T47D (cell line): Measurements from ENCODE around the gene SNRNP27.
A peak's percentile ranks its signal among the peaks of the same experiment; 100 is the strongest.

Source experiments
- DNase-seq, 2 experiments: peaks; one replicate each; pipeline versions ENCODE4 v3.0.0 to v3.0.0-alpha.2; 2011 to 2012; ENCODE audit warnings: low read depth in 1 of 2, low spot score in 1 of 2
- JUND ChIP-seq: IDR thresholded peaks from 2 replicates; pipeline ENCODE4 v1.6.1; 2012; ENCODE audit warnings: low read depth
- in situ Hi-C: cut with HindIII; loops from 2 replicates; pipeline ENCODE4 v1.10.0; 2016; ENCODE audit warnings: low sequenced_read_pairs, low pct_unique_long_range_greater_than_20kb

The SNRNP27 gene

DNA sequence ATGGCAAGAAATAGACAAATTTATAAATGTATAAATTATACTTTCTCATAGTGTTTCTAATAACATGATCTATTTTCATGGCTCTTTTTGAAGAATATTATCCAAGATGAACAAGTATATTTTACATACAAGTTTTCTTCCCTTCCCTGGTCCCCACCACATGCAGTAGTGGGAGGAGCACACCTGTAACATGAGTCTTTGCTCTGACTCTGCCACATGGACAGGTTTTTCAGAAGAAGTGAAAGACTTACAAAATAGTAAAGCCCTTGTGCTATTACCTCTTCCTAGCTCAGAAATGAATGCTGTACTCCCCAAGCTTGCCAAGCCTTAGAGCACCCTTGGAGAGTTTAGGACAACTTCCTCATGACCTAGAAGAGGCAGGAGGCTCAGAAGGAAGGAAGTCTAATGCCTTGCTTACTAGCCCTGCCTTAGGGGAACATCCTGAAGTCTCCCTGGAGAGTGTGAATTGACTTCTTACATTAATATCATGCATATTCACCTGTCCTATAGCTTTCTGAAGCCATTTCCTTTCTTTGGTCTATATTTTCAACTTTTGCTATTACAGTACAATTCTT lies 39.6 kb downstream of the SNRNP27 start:
- DNase-seq = no peak
- in situ Hi-C loops = no loop called here
- TF ChIP-seq JUND = no peak

DNA sequence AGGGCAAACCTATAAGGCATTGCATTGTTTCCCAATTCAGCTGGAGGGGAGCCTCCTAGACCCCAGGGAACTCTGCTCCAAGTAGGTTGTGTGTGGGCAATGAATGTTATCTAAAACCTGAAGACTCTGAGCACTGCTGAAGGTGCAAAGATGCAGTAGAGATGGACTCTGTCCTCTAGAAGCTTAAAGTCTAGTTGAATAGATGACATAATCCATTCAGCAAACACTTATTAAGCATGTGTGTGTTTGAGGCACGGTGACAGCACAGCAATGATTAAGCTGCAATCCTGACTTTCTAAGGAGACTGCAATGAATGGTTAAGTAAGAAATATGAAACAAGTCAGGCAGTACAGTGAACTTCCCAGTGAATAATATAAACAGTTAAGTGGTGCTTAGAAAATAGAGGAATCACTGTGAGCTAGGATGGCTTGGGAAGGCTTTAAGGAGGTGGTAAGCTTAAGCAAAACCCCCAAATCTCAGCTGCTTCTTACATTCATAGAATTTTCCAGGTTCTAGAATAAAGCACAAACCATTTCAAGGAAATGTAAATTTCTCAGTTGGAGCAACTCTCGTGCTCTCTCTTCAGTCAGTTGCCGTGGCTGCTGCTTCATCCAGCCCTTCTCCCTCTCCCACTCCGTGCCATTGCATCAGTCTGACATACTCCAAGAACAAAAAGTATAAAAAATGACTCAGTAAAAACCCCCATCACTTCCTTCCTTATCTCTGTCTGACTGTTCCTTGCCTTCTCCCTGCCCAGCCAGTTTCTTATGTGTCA lies 40.3 kb downstream of the SNRNP27 start:
- in situ Hi-C loops = no loop called here
- no peak for TF ChIP-seq JUND
- no peak for DNase-seq

DNA sequence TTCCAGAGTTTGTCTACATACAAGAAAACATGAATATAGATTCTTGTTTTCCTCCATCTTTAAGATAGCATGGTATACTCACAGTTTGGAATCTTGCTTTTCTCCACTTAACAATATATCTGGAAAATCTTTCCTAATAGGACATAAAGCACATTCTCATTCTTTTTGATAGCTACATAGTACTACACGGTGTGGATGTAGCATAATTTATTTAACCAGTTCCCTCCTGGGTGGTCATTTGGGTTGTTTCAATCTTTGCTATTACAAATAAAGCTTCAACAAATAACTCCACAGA lies 40.8 kb downstream of the SNRNP27 start:
- in situ Hi-C loops = no loop called here
- no peak for DNase-seq

DNA sequence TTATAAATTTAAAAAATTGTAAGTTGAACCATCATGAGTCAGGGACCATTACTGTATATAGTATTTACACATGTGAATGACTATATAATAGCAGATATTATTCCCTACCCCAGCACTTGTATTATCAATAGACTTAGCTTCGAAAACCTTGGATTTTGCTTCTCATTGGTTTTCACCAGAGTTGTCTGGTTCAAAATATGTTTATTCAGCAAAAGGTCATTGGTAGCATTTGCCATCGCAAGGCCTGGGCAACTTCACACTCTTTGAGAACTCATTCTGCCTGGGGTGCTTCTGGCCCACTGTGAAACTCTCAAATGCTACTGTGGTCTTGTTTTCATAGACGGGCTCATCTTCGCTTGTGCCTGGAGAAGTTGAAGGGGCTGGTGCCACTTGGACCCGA lies 41.3 kb downstream of the SNRNP27 start:
- TF ChIP-seq JUND = no peak
- DNase-seq = no peak
- in situ Hi-C loops = no loop called here

More for the DNA sequence above, 40.8 kb downstream of the SNRNP27 start:
- TF ChIP-seq JUND = no peak

DNA sequence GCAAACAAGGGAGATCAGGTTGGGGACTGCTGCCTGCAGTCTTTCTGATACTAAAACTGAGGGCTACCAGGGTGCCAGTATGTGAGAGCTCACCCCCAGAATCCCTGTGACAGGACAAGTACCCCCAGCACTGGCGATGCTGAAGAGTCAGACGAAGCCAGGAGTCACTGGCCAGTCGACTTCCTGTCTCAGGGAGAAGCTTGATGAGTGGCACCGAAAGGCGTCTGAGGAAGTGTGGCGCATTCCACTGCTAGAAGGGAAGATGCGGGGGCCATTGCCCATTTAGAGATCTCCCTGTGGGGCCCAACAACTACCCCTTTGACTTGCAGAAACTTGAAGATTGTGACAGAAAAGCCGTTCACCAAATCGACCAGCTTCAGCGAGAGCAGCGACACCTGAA lies 43.1 kb downstream of the SNRNP27 start:
- in situ Hi-C loops = no loop called here
- DNase-seq = no peak

DNA sequence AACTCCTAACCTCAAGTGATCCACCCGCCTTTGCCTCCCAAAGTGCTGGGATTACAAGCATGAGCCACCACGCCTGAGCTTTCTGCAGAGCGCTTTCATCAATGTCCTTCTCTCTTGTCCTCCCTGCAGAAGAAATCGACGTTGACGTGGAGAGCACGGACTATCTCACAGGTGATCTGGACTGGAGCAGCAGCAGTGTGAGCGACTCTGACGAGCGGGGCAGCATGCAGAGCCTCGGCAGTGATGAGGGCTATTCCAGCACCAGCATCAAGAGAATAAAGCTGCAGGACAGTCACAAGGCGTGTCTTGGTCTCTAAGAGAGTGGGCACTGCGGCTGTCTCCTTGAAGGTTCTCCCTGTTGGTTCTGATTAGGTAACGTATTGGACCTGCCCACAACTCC lies 44.2 kb downstream of the SNRNP27 start:
- DNase-seq = no peak
- no peak for TF ChIP-seq JUND
- in situ Hi-C loops = no loop called here

More for the DNA sequence above, 43.1 kb downstream of the SNRNP27 start:
- no peak for TF ChIP-seq JUND

DNA sequence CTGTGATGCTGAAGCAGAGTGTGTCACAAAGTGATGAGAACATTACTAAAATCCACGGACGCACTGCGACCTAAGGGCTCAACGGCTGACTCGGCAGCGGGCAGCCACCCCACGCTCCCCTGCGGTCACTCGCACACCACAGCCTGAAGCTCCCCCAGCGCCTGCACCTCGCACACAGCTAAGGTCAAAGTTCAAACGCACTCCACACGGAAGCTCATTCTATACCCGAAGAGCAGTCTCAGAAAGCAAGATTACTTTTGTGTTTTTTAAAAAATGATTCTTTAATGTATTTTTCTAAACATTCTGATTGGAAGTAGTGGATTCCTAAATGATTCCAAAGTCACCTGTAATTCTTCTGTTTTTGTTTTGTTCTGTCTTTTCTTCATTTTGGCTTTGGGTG lies 46.0 kb downstream of the SNRNP27 start:
- in situ Hi-C loops = no loop called here
- DNase-seq = no peak
- TF ChIP-seq JUND = no peak

DNA sequence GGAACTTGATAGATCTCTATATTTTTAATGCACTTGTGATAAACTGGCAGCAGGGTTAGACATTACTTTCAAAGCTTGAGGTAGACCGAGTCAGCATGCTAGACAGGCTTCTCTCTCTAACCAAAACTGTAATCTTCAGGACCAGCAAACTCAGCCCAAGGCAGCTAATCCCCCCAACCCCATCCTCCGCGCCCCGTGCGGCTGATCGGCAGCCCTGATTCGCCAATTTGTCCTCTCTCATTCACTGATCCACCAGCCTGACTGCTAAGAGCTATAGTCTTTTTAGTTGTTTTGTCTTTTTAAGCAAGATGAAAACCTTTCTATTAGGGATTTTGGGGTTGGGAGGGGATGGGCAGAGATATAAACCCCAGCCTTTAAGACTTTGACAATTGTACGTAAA lies 46.9 kb downstream of the SNRNP27 start:
- in situ Hi-C loops = no loop called here
- no peak for DNase-seq
- no peak for TF ChIP-seq JUND

DNA sequence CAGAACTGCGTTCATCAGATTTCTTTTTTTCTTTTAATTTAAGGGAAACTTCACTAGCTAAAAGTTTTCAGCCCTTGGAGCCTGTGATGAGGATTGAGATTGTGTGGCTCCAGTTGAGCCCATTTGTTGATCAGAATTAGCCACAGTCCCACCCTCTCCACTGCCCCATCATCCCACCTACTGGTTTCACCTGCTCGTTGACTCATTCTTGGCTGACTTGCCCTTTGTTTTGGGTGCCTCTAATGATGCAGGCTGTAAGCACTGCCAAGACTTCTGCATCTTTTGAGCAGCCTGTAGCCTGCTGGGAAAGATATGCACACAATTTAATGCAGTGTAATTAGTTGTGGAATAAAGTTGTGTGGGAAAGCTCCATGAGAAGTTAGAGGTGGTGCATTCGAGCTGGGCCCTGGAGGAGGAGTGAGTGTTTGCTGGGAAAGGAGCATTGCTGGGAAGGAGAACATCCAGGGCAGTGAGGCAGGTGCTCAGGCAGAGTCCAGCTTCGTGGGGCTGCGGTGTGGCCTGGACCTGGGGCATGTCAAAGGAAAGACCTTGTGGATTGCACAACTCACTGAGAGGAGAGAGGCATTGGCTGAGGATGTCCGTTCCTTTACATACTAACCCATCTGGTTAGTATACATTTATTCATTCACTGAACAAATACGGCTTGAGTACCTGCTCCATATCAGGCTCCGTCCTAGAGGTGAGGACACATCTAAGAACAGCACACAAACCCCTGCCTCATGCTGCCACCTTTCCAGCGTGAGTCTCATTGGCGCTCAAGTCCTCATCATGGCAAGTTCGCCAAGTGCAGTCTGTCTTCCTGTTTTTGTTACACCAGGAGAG lies 49.5 kb downstream of the SNRNP27 start:
- DNase-seq = peak in 1 of 2 experiments; percentile 18
- in situ Hi-C loops = no loop called here
- TF ChIP-seq JUND = no peak

DNA sequence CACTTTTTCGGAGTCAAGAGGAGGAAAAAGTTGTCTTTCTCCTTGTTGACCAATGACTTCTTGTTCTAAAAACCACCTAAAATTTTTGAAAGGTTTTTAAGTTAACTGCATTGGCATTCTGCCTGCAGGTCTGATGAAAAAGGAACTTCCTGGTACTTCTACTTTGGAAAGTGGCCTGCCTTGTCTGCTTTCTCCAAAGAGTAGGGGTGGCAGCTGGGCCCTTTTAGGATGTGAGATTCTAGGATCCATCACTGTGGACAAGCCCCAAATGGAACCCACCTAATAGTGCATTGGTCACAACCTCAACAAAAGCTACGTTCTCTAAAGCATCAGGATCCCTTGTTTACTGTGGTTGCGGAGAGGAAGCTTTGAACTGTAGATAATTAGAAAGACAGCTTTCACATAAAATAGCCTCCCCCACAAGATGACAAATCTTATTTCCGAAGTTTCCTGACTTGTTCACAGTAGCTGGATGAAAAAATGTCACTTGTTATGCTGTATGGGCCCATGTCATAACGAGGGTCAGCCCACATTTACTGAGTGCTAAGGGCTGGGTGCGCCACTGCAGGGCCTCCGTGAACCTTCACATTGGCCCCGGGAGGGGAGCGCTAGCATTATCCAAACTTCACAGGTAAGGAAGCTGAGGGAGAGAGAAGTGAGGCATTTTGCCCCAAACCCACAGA lies 50.2 kb downstream of the SNRNP27 start:
- DNase-seq = no peak
- no peak for TF ChIP-seq JUND
- in situ Hi-C loops = no loop called here

DNA sequence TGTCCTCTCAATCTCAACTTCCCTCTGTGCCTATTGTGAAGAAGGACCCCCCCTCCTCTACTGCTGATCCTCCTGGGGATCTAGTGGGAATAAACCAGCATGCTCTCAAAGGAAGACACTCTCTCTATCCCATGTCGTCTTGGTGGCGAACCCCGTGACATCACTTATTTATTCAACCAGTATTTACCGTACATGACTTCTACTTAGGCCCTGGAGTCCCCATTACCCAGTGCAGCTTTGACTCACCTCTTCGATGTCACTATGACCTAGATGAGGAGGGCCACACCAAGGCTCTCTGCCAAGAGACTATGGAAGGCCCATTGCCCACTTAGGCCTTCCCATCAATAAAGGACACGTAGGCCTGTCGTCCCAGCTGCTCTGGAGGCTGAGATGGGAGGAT lies 51.0 kb downstream of the SNRNP27 start:
- in situ Hi-C loops = no loop called here
- no peak for TF ChIP-seq JUND
- no peak for DNase-seq

DNA sequence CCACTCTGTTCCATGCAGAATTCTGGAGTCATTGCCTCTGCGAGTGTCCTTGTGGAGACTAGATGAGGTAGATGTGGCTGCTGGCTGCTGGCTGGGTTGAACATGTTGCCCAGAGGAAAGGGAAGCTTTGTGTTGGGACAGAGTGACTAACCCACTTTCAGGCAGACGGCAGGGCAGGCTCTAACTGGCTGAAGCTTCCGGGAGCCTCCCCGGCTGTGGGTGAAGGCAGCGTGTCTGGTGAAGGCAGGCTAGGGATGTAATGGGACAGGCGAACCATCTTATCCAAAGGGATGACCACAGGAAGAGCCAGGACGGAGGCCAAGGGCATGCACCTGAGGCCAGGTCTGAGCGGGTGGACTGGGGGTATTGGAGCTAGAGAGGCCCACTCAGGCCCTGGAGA lies 51.7 kb downstream of the SNRNP27 start:
- DNase-seq = no peak
- no peak for TF ChIP-seq JUND
- in situ Hi-C loops = no loop called here

DNA sequence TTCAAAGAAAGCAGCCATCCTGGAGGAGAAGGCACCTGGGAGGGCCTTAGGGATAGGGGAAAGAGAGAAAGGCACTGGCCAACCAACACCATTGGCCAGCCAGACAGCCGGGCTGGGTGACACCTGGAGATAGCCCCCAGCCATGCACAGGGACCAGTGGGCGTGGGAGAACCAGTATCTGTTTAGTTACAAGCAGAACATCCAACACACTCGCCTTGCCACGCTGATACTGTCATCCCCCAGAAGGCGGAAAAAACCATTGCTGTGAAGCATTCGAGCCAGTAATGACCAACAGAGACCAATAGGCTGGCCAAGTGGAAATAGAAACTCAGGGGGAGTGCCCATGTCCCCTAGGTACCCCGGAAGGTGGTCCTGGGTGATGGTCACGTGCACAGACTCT lies 52.2 kb downstream of the SNRNP27 start:
- no peak for DNase-seq
- in situ Hi-C loops = no loop called here
- no peak for TF ChIP-seq JUND
